Esophagus squamous epithelium (tissue), 4 donors: Measurements from ENCODE around the gene TBC1D23.

ENCODE experiments used
- POLR2A ChIP-seq, 4 donors: fragments of 450-650 bp; IDR thresholded peaks; one replicate each; pipeline ENCODE4 v1.6.1; 2017; ENCODE audit warnings: antibody characterized with exemption in 4 of 4, mild to moderate bottlenecking in 4 of 4, moderate library complexity in 3 of 4
- TF ChIP-seq, protein P1 (sequence below), 6 experiments: fragments of 450-650 bp in 4 of 6; fragments of 200-600 bp in 2 of 6; sonication (generic) in 2 of 6; IDR thresholded peaks; one replicate each; pipeline ENCODE4 v1.5.1; 2016 to 2019; ENCODE audit warnings: antibody characterized with exemption in 6 of 6, mild to moderate bottlenecking in 4 of 6, moderate library complexity in 4 of 6

DNA sequence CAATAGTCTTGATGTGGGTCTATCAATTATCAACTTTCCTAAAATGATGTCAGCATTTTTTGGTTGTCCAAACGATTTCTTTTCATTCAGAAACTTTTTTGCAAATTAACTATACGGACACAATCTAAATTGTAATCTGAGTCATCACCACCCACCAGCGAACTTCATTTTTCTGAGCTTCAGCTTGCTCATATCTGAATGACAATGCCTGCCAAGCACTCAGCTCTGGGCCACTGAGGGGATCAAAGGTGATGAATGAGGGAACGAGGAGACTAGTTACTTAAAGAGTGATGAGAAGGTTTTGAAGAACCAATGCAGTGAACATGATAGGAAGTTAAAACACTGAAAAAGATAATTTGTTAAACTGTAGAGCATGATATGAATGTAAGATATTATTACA, 14.9 kb upstream of the TBC1D23 start:
- TF ChIP-seq, protein P1, sequence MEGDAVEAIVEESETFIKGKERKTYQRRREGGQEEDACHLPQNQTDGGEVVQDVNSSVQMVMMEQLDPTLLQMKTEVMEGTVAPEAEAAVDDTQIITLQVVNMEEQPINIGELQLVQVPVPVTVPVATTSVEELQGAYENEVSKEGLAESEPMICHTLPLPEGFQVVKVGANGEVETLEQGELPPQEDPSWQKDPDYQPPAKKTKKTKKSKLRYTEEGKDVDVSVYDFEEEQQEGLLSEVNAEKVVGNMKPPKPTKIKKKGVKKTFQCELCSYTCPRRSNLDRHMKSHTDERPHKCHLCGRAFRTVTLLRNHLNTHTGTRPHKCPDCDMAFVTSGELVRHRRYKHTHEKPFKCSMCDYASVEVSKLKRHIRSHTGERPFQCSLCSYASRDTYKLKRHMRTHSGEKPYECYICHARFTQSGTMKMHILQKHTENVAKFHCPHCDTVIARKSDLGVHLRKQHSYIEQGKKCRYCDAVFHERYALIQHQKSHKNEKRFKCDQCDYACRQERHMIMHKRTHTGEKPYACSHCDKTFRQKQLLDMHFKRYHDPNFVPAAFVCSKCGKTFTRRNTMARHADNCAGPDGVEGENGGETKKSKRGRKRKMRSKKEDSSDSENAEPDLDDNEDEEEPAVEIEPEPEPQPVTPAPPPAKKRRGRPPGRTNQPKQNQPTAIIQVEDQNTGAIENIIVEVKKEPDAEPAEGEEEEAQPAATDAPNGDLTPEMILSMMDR (IDR thresholded peaks at IDR 0.05) = no peak
- no peak for TF ChIP-seq POLR2A (IDR thresholded peaks at IDR 0.05)
